Endothelial cell of umbilical vein (primary cell): Measurements from ENCODE around the gene B3GAT2.

Source experiments
- CTCF ChIP-seq, 2 donors: IDR thresholded peaks; 1 replicate in 1 of 2; 2 replicates in 1 of 2; pipeline ENCODE4 v1.5.1; 2011; ENCODE audit warnings: low read length in 2 of 2, mild to moderate bottlenecking in 2 of 2, moderate library complexity in 2 of 2, control low read depth in 1 of 2, inconsistent platforms in 1 of 2, low read depth in 1 of 2; ENCODE audit not compliant: insufficient read depth in 1 of 2; ENCODE audit errors: extremely low read depth in 1 of 2
- MAX ChIP-seq: IDR thresholded peaks from 2 replicates; pipeline ENCODE4 v1.6.1; 2011; ENCODE audit not compliant: insufficient read depth, insufficient read length
- MYC ChIP-seq: IDR thresholded peaks from one replicate; pipeline ENCODE4 v1.6.1; 2011; ENCODE audit warnings: mild to moderate bottlenecking, low read depth, low read length
- POLR2A ChIP-seq: IDR thresholded peaks from 2 replicates; pipeline ENCODE4 v1.6.1; 2012; ENCODE audit warnings: low read depth, mild to moderate bottlenecking, control low read depth, low read length
- POLR2AphosphoS5 ChIP-seq: IDR thresholded peaks from 2 replicates; pipeline ENCODE4 v1.6.1; 2012; ENCODE audit warnings: low read depth, mild to moderate bottlenecking, control low read depth, low read length, moderate library complexity; ENCODE audit not compliant: insufficient read depth

- TF ChIP-seq CTCF (IDR thresholded peaks at IDR 0.05; ENCODE audit: extremely low read depth in 1 of 2, insufficient read depth in 1 of 2, low read depth in 1 of 2, low read length in 2 of 2) (no peak), POLR2A (no peak), MYC (no peak), POLR2AphosphoS5 (no peak), MAX (no peak)
Observed at GRCh38 chr6:70886661-70887060, 70.2 kb downstream of the B3GAT2 start.
